HepG2 (cell line): Measurements from ENCODE around the gene BTG1. TPM values are rescaled to one million over a fixed set of nuclear protein-coding genes. Genes with fewer than 3 reads are reported as not detected.
A peak's percentile ranks its signal among the peaks of the same experiment; 100 is the strongest.

ENCODE experiments used
- CBX2 ChIP-seq, 2 experiments: fragments of 200-600 bp in 1 of 2; sonication (generic); formaldehyde crosslinking in 1 of 2; IDR thresholded peaks; 2 replicates each; pipeline versions ENCODE4 v1.7.0 to v1.8.1; 2018 to 2022; ENCODE audit warnings: low read depth in 2 of 2, low read length in 1 of 2, mild to moderate bottlenecking in 1 of 2, missing genetic modification reagents in 1 of 2
- CREBL2 ChIP-seq: sonication (generic); formaldehyde crosslinking; IDR thresholded peaks from 2 replicates; pipeline ENCODE4 v1.8.1; 2023; ENCODE audit warnings: missing genetic modification reagents, mild to moderate bottlenecking, borderline replicate concordance
- ELF1 ChIP-seq: sonication (generic); formaldehyde crosslinking; IDR thresholded peaks from 2 replicates; pipeline ENCODE4 v1.4.0; 2020; ENCODE audit warnings: missing genetic modification reagents
- FOXP1 ChIP-seq, 2 experiments: fragments of 450-650 bp in 1 of 2; IDR thresholded peaks; 2 replicates each; pipeline ENCODE4 v1.6.1; 2017 to 2018; ENCODE audit warnings: antibody characterized with exemption in 1 of 2
- KMT2A ChIP-seq: sonication (generic); formaldehyde crosslinking; IDR thresholded peaks from 2 replicates; pipeline ENCODE4 v1.4.0; 2020; ENCODE audit warnings: missing genetic modification reagents
- MEIS1 ChIP-seq: sonication (generic); formaldehyde crosslinking; IDR thresholded peaks from 2 replicates; pipeline ENCODE4 v1.9.0; 2021; ENCODE audit warnings: mild to moderate bottlenecking, missing genetic modification reagents, moderate library complexity, borderline replicate concordance
- MXD1 ChIP-seq: sonication (generic); formaldehyde crosslinking; IDR thresholded peaks from 2 replicates; pipeline ENCODE4 v1.4.0; 2020; ENCODE audit warnings: mild to moderate bottlenecking, missing genetic modification reagents
- NCOR1 ChIP-seq: fragments of 200-600 bp; sonication (generic); IDR thresholded peaks from 2 replicates; pipeline ENCODE4 v1.7.0; 2017; ENCODE audit warnings: antibody characterized with exemption, low read length, borderline replicate concordance
- NR2C2 ChIP-seq: sonication (generic); formaldehyde crosslinking; IDR thresholded peaks from 2 replicates; pipeline ENCODE4 v1.4.0; 2020; ENCODE audit warnings: missing genetic modification reagents, mild to moderate bottlenecking, moderate library complexity, borderline replicate concordance
- PREB ChIP-seq: sonication (generic); formaldehyde crosslinking; IDR thresholded peaks from 2 replicates; pipeline ENCODE4 v1.4.0; 2020; ENCODE audit warnings: missing genetic modification reagents
- RBFOX2 ChIP-seq: fragments of 200-400 bp; formaldehyde crosslinking; IDR thresholded peaks from 2 replicates; pipeline ENCODE4 v1.6.1; 2017; ENCODE audit warnings: low read depth, mild to moderate bottlenecking, low read length
- REPIN1 ChIP-seq: sonication (generic); formaldehyde crosslinking; IDR thresholded peaks from 2 replicates; pipeline ENCODE4 v1.8.0; 2022; ENCODE audit warnings: missing genetic modification reagents, low read depth, mild to moderate bottlenecking, borderline replicate concordance
- SIN3A ChIP-seq: IDR thresholded peaks from 2 replicates; pipeline ENCODE4 v1.6.1; 2011; ENCODE audit warnings: low read depth, mild to moderate bottlenecking, control low read depth, low read length, borderline replicate concordance
- TFE3 ChIP-seq: IDR thresholded peaks from 2 replicates; pipeline ENCODE4 v1.6.1; 2016
- U2AF2 ChIP-seq: fragments of 200-400 bp; formaldehyde crosslinking; IDR thresholded peaks from 2 replicates; pipeline ENCODE4 v1.6.1; 2017; ENCODE audit warnings: low read depth, mild to moderate bottlenecking, low read length
- ZFP82 ChIP-seq: sonication (generic); formaldehyde crosslinking; IDR thresholded peaks from 2 replicates; pipeline ENCODE4 v1.5.1; 2020; ENCODE audit warnings: mild to moderate bottlenecking, missing genetic modification reagents, borderline replicate concordance
- ZFP90 ChIP-seq: sonication (generic); formaldehyde crosslinking; IDR thresholded peaks from 2 replicates; pipeline ENCODE4 v1.8.0; 2022; ENCODE audit warnings: missing genetic modification reagents, mild to moderate bottlenecking, inconsistent platforms, borderline replicate concordance
- ZNF121 ChIP-seq: sonication (generic); formaldehyde crosslinking; IDR thresholded peaks from 2 replicates; pipeline ENCODE4 v1.5.0; 2020; ENCODE audit warnings: mild to moderate bottlenecking, missing genetic modification reagents
- ZNF33B ChIP-seq: sonication (generic); formaldehyde crosslinking; IDR thresholded peaks from 2 replicates; pipeline ENCODE4 v1.5.1; 2020; ENCODE audit warnings: mild to moderate bottlenecking, missing genetic modification reagents
- ZNF468 ChIP-seq: sonication (generic); formaldehyde crosslinking; IDR thresholded peaks from 2 replicates; pipeline ENCODE4 v1.8.0; 2022; ENCODE audit warnings: mild to moderate bottlenecking, moderate library complexity, missing genetic modification reagents
- ZNF510 ChIP-seq: sonication (generic); formaldehyde crosslinking; IDR thresholded peaks from 2 replicates; pipeline ENCODE4 v1.4.0; 2020; ENCODE audit warnings: low read depth, mild to moderate bottlenecking, missing genetic modification reagents
- ZNF615 ChIP-seq: sonication (generic); formaldehyde crosslinking; IDR thresholded peaks from 2 replicates; pipeline ENCODE4 v1.5.0; 2020; ENCODE audit warnings: mild to moderate bottlenecking, missing genetic modification reagents, borderline replicate concordance
- ZSCAN25 ChIP-seq: sonication (generic); formaldehyde crosslinking; IDR thresholded peaks from 2 replicates; pipeline ENCODE4 v1.8.0; 2022; ENCODE audit warnings: mild to moderate bottlenecking, missing genetic modification reagents
- polyA plus RNA-seq, 8 experiments: library from polyadenylated mRNA; depleted of rRNA in 3 of 8; stranded (reverse) in 7 of 8; unstranded in 1 of 8; fragments of >200 nt; fragmentation: Illumina TruSeq in 4 of 8; extraction: Trizol in 4 of 8; gene quantifications; 2 replicates each; pipeline versions ENCODE4 v1.2.1 to v1.2.3, GENCODE V29; 2011 to 2016; ENCODE audit warnings: low read depth in 4 of 8, missing spikeins in 1 of 8, mixed read lengths in 1 of 8; ENCODE audit not compliant: insufficient read depth in 1 of 8
- total RNA-seq, 5 experiments: library from RNA; depleted of rRNA; stranded (reverse); fragments of >200 nt; fragmentation: Illumina TruSeq; extraction: Trizol; gene quantifications; 2 replicates each; pipeline ENCODE4 v1.2.3, GENCODE V29; 2016; ENCODE audit warnings: low read depth in 1 of 5

The BTG1 gene
- total and polyA plus RNA-seq, 2 of the 13 experiments (the other 11 are each of a cell fraction or from before 2014, with no cell fraction given), result 7.5 to 16.7 TPM

- 0 out of 2 replicates have a peak, but pooled peaks have one; percentile 26 for TF ChIP-seq ZFP90 (CRISPR knock-in tag)
- no peak for TF ChIP-seq PREB (CRISPR knock-in tag)
- TF ChIP-seq ZSCAN25 (CRISPR knock-in tag), result no peak
- no peak for TF ChIP-seq FOXP1 (IDR thresholded peaks at IDR 0.05)
- 0 out of 2 replicates have a peak, but pooled peaks have one; percentile 21 for TF ChIP-seq FOXP1 (CRISPR knock-in tag; IDR thresholded peaks at IDR 0.05)
- no peak for TF ChIP-seq TFE3 (CRISPR knock-in tag)
- no peak for TF ChIP-seq ELF1
- TF ChIP-seq U2AF2, result no peak
- 0 out of 2 replicates have a peak, but pooled peaks have one; percentile 69 for TF ChIP-seq ZNF510 (CRISPR knock-in tag)
- no peak for TF ChIP-seq ZNF615
- no peak for TF ChIP-seq KMT2A (CRISPR knock-in tag)
- TF ChIP-seq CBX2 (IDR thresholded peaks at IDR 0.05; ENCODE audit: low read depth, low read length), result no peak
- no peak for TF ChIP-seq CBX2 (CRISPR knock-in tag; IDR thresholded peaks at IDR 0.05; ENCODE audit: low read depth)
- peak; percentile 34; the same call in 1 of the 2 replicates for TF ChIP-seq SIN3A
- 0 out of 2 replicates have a peak, but pooled peaks have one; percentile 8 for TF ChIP-seq REPIN1 (CRISPR knock-in tag)
- TF ChIP-seq MXD1, result 0 out of 2 replicates have a peak, but pooled peaks have one; percentile 17
- 0 out of 2 replicates have a peak, but pooled peaks have one; percentile 43 for TF ChIP-seq ZNF33B (CRISPR knock-in tag)
- TF ChIP-seq CREBL2 (CRISPR knock-in tag), result no peak
- TF ChIP-seq RBFOX2, result peak; percentile 85
- no peak for TF ChIP-seq ZFP82 (CRISPR knock-in tag)
- TF ChIP-seq NCOR1, result no peak
- no peak for TF ChIP-seq ZNF468 (CRISPR knock-in tag)
- TF ChIP-seq NR2C2 (CRISPR knock-in tag), result 0 out of 2 replicates have a peak, but pooled peaks have one; percentile 16
- peak; percentile 80 for TF ChIP-seq MEIS1
- TF ChIP-seq ZNF121 (CRISPR knock-in tag), result 0 out of 2 replicates have a peak, but pooled peaks have one; percentile 27
These were observed 790 bp downstream of the BTG1 start (continued) for GRCh38 chr12:92144631-92145480.
